ENCODE data around the gene DTNB.

- TF ChIP-seq CTCF (IDR thresholded peaks at IDR 0.05), result no peak
- TF ChIP-seq POLR2A (IDR thresholded peaks at IDR 0.05; ENCODE audit: low read depth), result no peak
- TF ChIP-seq POLR2AphosphoS5 (IDR thresholded peaks at IDR 0.05), result no peak
- no peak for TF ChIP-seq EP300 (IDR thresholded peaks at IDR 0.05)
Observed at GRCh38 chr2:25666218-25666617, 7.2 kb downstream of the DTNB start.

Data from esophagus muscularis mucosa (tissue), 4 donors.